Midbrain (tissue), 1 donor: Measurements from ENCODE around the gene PANX2.
A peak's percentile ranks its signal among the peaks of the same experiment; 100 is the strongest.
"Not testable (repeated sequence)": the region's sequence is repeated elsewhere in the genome, so short reads cannot be mapped to it uniquely, and the experiment has no call there.

Experiments
- DNase-seq: peaks from one replicate; lab custom pipeline; 2025; lab: John Stamatoyannopoulos, UW

The PANX2 gene

GRCh38 chr22:50199251-50199721, 28.8 kb downstream of the PANX2 start:
- no peak for DNase-seq

DNA sequence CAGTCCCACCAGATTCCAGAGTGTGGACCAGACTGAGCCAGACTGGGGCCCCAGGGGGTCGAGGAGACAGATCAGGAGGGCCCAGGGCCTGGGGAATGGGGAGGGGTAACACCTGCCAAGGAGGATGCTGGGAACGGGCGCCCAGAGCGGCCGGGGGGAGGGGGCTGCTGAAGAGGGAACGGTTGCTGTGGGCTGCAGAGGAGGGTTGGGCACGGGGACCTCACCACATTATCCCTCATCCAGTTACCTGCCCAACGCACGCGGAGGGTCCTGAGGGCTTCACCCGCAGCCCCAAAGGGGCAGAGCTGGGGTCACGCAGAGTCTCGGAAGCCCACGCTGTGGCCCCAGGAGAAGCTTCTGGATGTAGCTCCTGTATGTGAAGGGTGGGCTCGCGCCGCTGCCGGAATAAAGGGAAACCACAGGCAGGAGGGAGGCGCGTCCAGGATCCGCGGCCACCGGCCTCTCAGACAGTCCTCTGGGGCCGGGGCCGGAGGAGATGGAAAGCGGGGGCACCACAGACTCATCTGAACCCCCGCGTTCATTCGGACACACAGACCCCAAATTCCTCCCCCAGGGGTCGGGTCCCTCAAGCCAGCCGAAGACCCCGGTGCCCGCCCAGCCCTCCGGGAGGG, 29.4 kb downstream of the PANX2 start:
- DNase-seq = no peak

DNA sequence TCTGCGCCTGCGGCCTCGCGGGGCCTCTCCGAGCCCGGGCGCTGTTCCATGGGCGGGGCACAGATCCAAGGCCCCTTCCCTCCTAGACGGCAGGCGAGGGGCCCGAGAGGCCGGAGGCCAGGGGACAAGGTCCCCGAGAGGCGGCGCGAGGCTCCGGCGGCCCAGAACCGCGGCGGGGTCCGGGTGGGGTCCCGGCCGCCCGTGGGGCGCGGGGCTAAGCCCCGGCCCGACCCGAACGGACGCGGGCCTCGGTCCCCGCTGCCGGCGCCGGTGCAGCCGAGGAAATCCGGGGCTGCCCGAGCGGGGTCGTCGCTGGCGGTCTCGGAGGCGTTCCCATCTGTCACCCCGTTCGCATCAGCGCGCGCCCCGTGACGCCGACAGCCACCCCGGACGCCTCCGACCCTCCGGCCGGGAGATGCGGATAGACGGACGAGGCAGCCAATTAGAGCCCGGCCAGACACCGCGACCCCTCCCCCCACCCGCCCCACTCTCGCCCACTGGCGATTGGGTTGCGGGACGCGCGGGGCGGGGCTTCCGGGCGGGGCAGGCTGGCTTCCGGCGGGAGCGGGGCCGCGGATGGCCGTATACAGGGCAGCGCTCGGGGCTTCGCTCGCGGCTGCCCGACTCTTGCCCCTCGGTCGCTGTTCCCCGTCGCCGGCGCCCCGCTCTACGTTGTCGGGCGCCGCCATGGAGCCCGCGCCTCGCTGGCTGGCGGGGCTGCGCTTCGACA, 30.1 kb downstream of the PANX2 start, which contains the start of gene SELENOO:
TSS of gene SELENOO (plus strand) at position 551 of the 730 bp plus-strand sequence. CDS start at position 577, 26 bp downstream.
- DNase-seq = peak; percentile 89

GRCh38 chr22:50201191-50202129, 30.9 kb downstream of the PANX2 start:
- peak; percentile 23 for DNase-seq

DNA sequence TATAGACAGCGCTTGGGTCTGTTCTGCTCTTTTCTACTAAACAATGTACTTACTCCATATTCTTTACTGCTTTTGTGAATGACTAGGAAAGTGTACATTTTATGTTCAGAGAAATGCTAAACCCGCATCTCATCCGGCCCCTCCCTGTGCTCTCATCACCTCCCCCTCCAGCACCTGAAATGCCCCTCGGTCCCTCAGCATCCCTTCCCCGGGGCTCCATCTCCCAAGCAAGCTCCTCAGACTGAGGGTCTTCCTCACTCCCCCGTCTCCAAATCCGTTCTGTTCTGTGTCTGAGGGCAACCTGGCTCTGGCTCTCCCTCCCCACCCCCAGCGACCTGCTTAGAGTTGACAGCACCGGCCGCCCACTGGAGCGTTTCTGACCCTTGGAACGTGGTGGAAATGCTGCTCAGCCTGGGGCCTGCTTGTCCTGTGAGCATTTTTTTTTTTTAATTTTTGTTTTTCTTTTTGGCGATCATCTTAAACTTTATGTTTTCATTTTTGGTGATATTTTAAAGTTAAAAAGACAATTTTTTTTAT, 31.7 kb downstream of the PANX2 start:
- DNase-seq = no peak

GRCh38 chr22:50203288-50203687, 32.8 kb downstream of the PANX2 start:
- DNase-seq = no peak

- no peak for DNase-seq
Measured at GRCh38 chr22:50204571-50204970, 34.0 kb downstream of the PANX2 start.

DNA sequence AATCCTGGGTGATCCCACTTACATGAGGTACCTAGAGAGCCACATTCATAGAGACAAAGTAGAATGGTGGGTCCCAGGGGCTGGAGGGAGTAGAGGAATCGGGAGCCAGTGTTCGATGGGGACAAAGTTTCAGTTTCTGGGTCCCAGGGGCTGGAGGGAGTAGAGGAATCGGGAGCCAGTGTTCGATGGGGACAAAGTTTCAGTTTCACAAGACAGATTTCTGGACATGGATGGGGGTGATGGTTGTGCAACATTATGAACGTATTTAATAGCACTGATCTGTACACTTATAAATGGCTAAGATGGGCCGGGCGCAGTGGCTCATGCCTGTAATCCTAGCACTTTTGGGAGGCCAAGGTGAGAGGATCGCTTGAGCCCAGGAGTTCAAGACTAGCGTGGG, 34.5 kb downstream of the PANX2 start:
- not testable (repeated sequence) for DNase-seq

DNA sequence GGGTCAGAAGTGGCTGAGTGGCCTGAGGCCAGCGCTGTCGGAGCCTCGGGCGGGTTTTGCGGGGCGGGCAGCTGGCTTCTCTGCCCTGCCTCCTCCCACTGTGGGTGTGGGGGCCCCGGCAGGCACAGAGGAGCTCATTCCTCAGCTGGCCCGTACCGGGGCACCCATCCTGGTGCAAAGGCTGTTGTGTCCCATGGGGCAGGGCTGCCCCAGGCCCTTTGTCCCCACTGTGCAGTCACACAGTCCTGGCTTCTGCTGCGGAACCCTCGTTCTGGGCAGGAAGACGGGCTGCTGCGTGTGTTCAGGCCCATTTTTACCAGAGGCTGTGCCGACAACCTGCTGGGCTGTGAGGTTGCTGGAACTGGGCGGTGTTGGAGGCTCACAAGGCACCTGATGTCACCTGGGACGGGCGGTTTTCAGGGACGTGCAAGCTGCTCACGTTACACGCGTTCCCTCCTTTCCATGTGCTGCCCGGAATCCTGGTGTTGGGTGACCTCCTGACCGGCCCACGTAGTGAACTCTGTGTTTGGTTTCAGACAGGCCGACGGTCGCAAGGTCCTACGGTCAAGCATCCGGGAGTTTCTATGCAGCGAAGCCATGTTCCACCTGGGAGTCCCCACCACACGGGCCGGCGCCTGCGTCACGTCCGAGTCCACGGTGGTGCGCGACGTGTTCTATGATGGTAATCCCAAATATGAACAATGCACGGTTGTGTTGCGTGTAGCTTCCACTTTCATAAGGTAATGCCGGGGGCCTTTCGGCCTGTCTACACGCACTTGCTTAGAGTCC, 35.4 kb downstream of the PANX2 start:
- DNase-seq = no peak

- DNase-seq = peak; percentile 21
Measured at GRCh38 chr22:50206599-50206998, 36.1 kb downstream of the PANX2 start.

DNA sequence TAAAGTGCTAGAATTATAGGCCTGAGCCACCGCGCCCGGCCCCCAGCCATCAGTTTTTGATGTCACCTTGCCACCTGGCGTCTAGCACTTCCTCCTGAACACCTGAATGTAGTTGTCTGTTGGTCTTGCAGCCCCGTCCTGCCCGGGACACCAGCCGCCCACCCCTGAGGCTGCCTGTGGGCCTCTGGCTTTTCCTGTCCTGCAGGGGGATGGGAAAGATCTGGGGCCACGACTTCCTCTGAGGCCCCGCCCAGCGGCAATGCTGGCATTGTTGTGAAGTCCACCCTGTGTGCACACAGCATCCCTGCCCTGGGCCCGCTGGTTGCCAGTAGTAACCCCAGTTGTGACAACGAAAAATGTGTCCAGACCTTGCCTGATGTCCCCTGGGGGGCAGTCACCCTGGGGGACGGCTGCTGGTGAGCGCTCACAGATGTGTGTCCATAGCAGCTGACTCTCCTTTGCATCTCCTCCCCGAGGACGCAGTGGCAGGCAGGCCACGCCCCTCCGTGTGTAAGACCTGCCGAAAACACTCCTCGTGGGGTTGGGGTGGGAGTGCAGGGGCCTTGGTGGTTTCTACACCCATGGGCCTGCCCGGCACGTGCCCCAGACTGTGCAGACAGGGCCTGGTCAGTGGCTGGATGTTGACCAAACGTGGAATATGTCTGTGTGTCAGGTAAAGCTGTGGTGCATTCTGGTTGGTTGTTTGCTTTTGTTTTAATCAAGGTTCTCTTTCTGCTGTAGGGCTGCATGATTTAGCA, 37.0 kb downstream of the PANX2 start:
- DNase-seq = no peak

DNA sequence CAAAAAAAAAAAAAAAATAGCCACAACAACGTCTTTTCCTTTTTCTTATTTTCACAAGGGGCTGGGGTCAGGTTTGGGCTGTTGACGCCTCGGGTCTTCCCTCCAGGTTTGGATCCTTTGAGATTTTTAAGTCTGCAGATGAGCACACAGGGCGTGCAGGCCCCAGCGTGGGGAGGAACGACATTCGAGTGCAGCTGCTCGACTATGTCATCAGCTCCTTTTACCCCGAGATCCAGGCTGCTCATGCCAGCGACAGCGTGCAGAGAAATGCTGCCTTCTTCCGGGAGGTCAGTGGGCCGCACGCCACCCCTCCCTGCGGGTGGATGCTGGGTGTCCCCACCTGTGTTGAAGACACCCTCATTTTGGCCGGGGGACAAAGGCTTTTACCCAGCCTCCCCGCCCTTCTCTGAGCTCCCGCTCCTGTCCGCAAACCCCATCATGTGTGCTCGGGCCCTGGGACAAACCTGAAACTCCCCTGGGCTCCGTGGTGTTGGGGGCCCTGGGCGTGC, 38.0 kb downstream of the PANX2 start:
- no peak for DNase-seq

- DNase-seq = no peak
Measured at GRCh38 chr22:50208939-50209892, 38.7 kb downstream of the PANX2 start.

GRCh38 chr22:50209893-50210292, 39.4 kb downstream of the PANX2 start:
- peak; percentile 39 for DNase-seq

GRCh38 chr22:50210378-50211139, 40.0 kb downstream of the PANX2 start:
- DNase-seq = no peak

DNA sequence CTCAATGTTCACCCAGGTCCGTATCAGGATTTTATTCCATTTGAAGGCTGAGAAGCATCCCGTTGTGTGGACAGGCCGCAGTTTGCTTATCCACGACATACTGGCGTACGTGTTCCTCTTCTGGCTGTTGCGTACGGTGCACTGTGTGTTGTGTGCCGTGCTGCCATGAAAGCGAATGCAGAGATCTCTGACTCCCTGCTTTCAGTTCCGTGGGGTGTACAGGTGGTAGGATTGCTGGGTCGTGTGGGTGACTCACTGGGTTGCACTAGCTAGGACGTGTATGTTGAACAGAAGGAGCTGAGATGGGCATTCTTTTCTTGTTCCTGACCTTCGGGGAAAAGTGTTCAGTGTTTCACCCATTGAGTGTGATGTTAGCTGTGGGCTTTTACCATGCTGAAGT, 40.6 kb downstream of the PANX2 start:
- DNase-seq = no peak

GRCh38 chr22:50213263-50213662, 42.7 kb downstream of the PANX2 start:
- DNase-seq = no peak

GRCh38 chr22:50215297-50216054, 44.9 kb downstream of the PANX2 start:
- DNase-seq = no peak
